ENCODE results near the gene USP19. TPM values are rescaled to one million over a fixed set of nuclear protein-coding genes. Genes with fewer than 3 reads are reported as not detected.

The USP19 gene
- total and polyA plus RNA-seq, 10 of the 15 experiments (the other 5 are each of a cell fraction or from before 2014, with no cell fraction given), result 0.24 to 64.2 (median 33.2) TPM

DNA sequence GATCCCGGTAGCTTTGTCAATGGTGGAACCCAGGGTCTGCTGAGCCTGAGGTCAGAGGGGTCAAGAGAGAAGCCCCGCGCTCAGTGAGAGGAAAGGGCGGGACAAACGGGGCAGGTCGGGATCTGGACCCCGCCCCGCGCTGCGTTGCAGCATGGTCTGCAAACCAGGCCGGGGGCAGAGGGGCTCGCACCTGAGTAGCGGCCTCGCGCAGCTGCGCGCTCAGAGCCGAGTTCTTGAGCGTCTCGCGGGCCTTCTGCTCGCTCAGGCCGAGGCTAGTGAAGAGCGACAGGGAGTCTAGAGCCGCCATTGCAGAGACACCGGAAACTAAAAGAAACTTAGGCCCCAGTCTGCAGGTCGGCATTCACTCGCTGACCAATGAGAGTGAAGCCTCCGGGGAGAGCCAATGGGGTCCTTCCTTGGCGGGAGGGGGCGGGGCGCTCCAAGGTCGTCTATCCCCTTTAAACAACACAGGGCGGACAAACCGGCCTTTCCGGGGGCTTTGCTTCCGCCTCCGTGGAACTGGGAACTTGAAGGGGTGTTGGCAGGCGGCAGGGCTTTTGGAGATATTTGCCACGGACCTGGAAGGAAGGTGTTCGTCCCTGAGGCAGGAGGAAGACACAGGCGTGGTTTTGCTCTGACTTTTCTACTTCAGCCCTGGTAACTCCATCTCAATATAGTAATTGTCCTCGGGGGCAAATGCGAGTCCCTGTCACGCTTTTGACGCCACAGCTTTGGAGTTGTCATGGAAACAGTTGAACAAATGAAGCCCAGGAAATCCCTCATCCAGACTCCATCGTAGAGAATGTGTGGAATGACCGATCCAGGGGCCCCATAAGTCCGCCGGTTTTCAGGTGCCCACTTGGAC lies 16.0 kb downstream of the USP19 start, which contains the start of gene QARS1 (continued):
- TF ChIP-seq, protein P1, sequence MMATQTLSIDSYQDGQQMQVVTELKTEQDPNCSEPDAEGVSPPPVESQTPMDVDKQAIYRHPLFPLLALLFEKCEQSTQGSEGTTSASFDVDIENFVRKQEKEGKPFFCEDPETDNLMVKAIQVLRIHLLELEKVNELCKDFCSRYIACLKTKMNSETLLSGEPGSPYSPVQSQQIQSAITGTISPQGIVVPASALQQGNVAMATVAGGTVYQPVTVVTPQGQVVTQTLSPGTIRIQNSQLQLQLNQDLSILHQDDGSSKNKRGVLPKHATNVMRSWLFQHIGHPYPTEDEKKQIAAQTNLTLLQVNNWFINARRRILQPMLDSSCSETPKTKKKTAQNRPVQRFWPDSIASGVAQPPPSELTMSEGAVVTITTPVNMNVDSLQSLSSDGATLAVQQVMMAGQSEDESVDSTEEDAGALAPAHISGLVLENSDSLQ (IDR thresholded peaks at IDR 0.05), result peak; percentile 62
- no peak for TF ChIP-seq MEF2A (IDR thresholded peaks at IDR 0.05; ENCODE audit: insufficient read depth, low read depth, low read length)
- no peak for TF ChIP-seq RELA (IDR thresholded peaks at IDR 0.05; ENCODE audit: borderline replicate concordance, partially characterized antibody)
- no peak for TF ChIP-seq BHLHE40 (IDR thresholded peaks at IDR 0.05; ENCODE audit: borderline replicate concordance in 1 of 2, low read depth in 2 of 2, low read length in 1 of 2)
- no peak for TF ChIP-seq ZNF217 (IDR thresholded peaks at IDR 0.05)
- TF ChIP-seq, protein P2, sequence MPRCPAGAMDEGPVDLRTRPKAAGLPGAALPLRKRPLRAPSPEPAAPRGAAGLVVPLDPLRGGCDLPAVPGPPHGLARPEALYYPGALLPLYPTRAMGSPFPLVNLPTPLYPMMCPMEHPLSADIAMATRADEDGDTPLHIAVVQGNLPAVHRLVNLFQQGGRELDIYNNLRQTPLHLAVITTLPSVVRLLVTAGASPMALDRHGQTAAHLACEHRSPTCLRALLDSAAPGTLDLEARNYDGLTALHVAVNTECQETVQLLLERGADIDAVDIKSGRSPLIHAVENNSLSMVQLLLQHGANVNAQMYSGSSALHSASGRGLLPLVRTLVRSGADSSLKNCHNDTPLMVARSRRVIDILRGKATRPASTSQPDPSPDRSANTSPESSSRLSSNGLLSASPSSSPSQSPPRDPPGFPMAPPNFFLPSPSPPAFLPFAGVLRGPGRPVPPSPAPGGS (IDR thresholded peaks at IDR 0.05; ENCODE audit: borderline replicate concordance, insufficient read depth, low read depth, low read length, poor library complexity, severe bottlenecking), result no peak
- TF ChIP-seq, protein P3, sequence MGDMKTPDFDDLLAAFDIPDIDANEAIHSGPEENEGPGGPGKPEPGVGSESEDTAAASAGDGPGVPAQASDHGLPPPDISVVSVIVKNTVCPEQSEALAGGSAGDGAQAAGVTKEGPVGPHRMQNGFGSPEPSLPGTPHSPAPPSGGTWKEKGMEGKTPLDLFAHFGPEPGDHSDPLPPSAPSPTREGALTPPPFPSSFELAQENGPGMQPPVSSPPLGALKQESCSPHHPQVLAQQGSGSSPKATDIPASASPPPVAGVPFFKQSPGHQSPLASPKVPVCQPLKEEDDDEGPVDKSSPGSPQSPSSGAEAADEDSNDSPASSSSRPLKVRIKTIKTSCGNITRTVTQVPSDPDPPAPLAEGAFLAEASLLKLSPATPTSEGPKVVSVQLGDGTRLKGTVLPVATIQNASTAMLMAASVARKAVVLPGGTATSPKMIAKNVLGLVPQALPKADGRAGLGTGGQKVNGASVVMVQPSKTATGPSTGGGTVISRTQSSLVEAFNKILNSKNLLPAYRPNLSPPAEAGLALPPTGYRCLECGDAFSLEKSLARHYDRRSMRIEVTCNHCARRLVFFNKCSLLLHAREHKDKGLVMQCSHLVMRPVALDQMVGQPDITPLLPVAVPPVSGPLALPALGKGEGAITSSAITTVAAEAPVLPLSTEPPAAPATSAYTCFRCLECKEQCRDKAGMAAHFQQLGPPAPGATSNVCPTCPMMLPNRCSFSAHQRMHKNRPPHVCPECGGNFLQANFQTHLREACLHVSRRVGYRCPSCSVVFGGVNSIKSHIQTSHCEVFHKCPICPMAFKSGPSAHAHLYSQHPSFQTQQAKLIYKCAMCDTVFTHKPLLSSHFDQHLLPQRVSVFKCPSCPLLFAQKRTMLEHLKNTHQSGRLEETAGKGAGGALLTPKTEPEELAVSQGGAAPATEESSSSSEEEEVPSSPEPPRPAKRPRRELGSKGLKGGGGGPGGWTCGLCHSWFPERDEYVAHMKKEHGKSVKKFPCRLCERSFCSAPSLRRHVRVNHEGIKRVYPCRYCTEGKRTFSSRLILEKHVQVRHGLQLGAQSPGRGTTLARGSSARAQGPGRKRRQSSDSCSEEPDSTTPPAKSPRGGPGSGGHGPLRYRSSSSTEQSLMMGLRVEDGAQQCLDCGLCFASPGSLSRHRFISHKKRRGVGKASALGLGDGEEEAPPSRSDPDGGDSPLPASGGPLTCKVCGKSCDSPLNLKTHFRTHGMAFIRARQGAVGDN (IDR thresholded peaks at IDR 0.05), result no peak; the same call in 1 of the 2 replicates
- TF ChIP-seq, protein P4, sequence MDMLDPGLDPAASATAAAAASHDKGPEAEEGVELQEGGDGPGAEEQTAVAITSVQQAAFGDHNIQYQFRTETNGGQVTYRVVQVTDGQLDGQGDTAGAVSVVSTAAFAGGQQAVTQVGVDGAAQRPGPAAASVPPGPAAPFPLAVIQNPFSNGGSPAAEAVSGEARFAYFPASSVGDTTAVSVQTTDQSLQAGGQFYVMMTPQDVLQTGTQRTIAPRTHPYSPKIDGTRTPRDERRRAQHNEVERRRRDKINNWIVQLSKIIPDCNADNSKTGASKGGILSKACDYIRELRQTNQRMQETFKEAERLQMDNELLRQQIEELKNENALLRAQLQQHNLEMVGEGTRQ (IDR thresholded peaks at IDR 0.05; ENCODE audit: borderline replicate concordance, low read depth, low read length), result no peak
- no peak for TF ChIP-seq SPI1 (IDR thresholded peaks at IDR 0.05; ENCODE audit: borderline replicate concordance, insufficient read depth, low read depth, low read length)
- peak; percentile 97 for TF ChIP-seq TAF1 (IDR thresholded peaks at IDR 0.05; ENCODE audit: borderline replicate concordance, low read depth, low read length)
